Measurements from ENCODE around the gene KRT25. TPM values are rescaled to one million over a fixed set of nuclear protein-coding genes. Genes with fewer than 3 reads are reported as not detected.

KRT25 gene
- total and polyA plus RNA-seq, 2 experiments from 2014 or later = not detected

GRCh38 chr17:40760105-40761016 lies 5.2 kb upstream of the KRT25 start:
- H3K36me3 ChIP-seq (replicated peaks; ENCODE audit: insufficient read depth, low read depth) = no peaks in the 10 kb centered on the region
- H3K9me3 ChIP-seq (ENCODE audit: low read depth) = peaks cover 15% of the 10 kb centered on the region
- 47% methylated on average over 1 of the region's 1 CpG for WGBS (ENCODE audit: low lambda C conversion rate, missing lambda C conversion rate)
- H3K4me3 ChIP-seq = no peak overlapping the region
- H3K4me1 ChIP-seq (ENCODE audit: insufficient read depth) = no peaks in the 10 kb centered on the region
- no peak for DNase-seq (ENCODE audit: low spot score)
- no peak overlapping the region for H3K4me2 ChIP-seq
- no peak overlapping the region for H2AFZ ChIP-seq
- H3K79me2 ChIP-seq = no peaks in the 10 kb centered on the region
- H3K27me3 ChIP-seq = no peaks in the 10 kb centered on the region
- H3K27ac ChIP-seq = no peak overlapping the region
- H3K9me2 ChIP-seq (replicated peaks; ENCODE audit: insufficient read depth) = no peaks in the 10 kb centered on the region
- no peaks in the 10 kb centered on the region for H4K20me1 ChIP-seq (ENCODE audit: insufficient read depth, poor library complexity, severe bottlenecking)
- TF ChIP-seq EZH2phosphoT487 (IDR thresholded peaks at IDR 0.05; ENCODE audit: low read depth, severe bottlenecking, unreplicated experiment) = no peak
- no peak for TF ChIP-seq EZH2 (IDR thresholded peaks at IDR 0.05; ENCODE audit: borderline replicate concordance)
- TF ChIP-seq CTCF (IDR thresholded peaks at IDR 0.05; ENCODE audit: poor library complexity) = no peak

- H3K79me2 ChIP-seq = no peaks in the 10 kb centered on the region
- TF ChIP-seq EZH2phosphoT487 (IDR thresholded peaks at IDR 0.05; ENCODE audit: low read depth, severe bottlenecking, unreplicated experiment) (no peak), EZH2 (IDR thresholded peaks at IDR 0.05; ENCODE audit: borderline replicate concordance) (no peak), CTCF (IDR thresholded peaks at IDR 0.05; ENCODE audit: poor library complexity) (no peak)
- no peak overlapping the region for H2AFZ ChIP-seq
- 91% methylated on average over 3 of the region's 3 CpGs for WGBS (ENCODE audit: low lambda C conversion rate, missing lambda C conversion rate)
- no peak overlapping the region for H3K4me2 ChIP-seq
- H4K20me1 ChIP-seq (ENCODE audit: insufficient read depth, poor library complexity, severe bottlenecking) = no peaks in the 10 kb centered on the region
- peaks cover 5% of the 10 kb centered on the region for H3K27me3 ChIP-seq
- no peak overlapping the region for H3K4me3 ChIP-seq
- DNase-seq (ENCODE audit: low spot score) = no peak
- no peaks in the 10 kb centered on the region for H3K36me3 ChIP-seq (replicated peaks; ENCODE audit: insufficient read depth, low read depth)
- H3K27ac ChIP-seq = no peak overlapping the region
- H3K9me3 ChIP-seq (ENCODE audit: low read depth) = peaks cover 3% of the 10 kb centered on the region
- H3K4me1 ChIP-seq (ENCODE audit: insufficient read depth) = no peaks in the 10 kb centered on the region
- no peaks in the 10 kb centered on the region for H3K9me2 ChIP-seq (replicated peaks; ENCODE audit: insufficient read depth)
Observed at GRCh38 chr17:40753804-40754203, 1.3 kb downstream of the KRT25 start.

- TF ChIP-seq CTCF (IDR thresholded peaks at IDR 0.05; ENCODE audit: poor library complexity) (no peak), EZH2phosphoT487 (IDR thresholded peaks at IDR 0.05; ENCODE audit: low read depth, severe bottlenecking, unreplicated experiment) (no peak), EZH2 (IDR thresholded peaks at IDR 0.05; ENCODE audit: borderline replicate concordance) (no peak)
- DNase-seq (ENCODE audit: low spot score) = no peak
- H3K4me3 ChIP-seq = no peak overlapping the region
- H3K9me3 ChIP-seq (ENCODE audit: low read depth) = no peaks in the 10 kb centered on the region
- peaks cover 8% of the 10 kb centered on the region for H3K27me3 ChIP-seq
- H3K4me2 ChIP-seq = no peak overlapping the region
- no peaks in the 10 kb centered on the region for H3K9me2 ChIP-seq (replicated peaks; ENCODE audit: insufficient read depth)
- no peak overlapping the region for H2AFZ ChIP-seq
- H4K20me1 ChIP-seq (ENCODE audit: insufficient read depth, poor library complexity, severe bottlenecking) = no peaks in the 10 kb centered on the region
- no peak overlapping the region for H3K27ac ChIP-seq
- no peaks in the 10 kb centered on the region for H3K36me3 ChIP-seq (replicated peaks; ENCODE audit: insufficient read depth, low read depth)
- H3K4me1 ChIP-seq (ENCODE audit: insufficient read depth) = no peaks in the 10 kb centered on the region
- no peaks in the 10 kb centered on the region for H3K79me2 ChIP-seq
- WGBS (ENCODE audit: low lambda C conversion rate, missing lambda C conversion rate) = 93% methylated on average over 14 of the region's 14 CpGs
Observed at GRCh38 chr17:40751065-40751464, 4.1 kb downstream of the KRT25 start.
